A673 (cell line): ENCODE measurements around the gene DCP2. TPM values are rescaled to one million over a fixed set of nuclear protein-coding genes. Genes with fewer than 3 reads are reported as not detected.

Experiments used
- BruUV-seq: library from RNA; stranded (reverse); fragments of 400-500 nt; replicated peaks from 2 replicates; lab custom pipeline; 2021; lab: Mats Ljungman, UMichigan
- CTCF ChIA-PET: fragments of 300-600 bp; sonication (Branson Sonifier 250); formaldehyde crosslinking; loops from one replicate; lab custom pipeline; 2022; ENCODE audit warnings: antibody characterized with exemption; lab: Charles Lee
- POLR2A ChIA-PET: fragments of 300-600 bp; sonication (Branson Sonifier 250); formaldehyde crosslinking; loops from one replicate; lab custom pipeline; 2022; ENCODE audit warnings: antibody characterized with exemption; ENCODE audit not compliant: low non-redundant PET; lab: Charles Lee
- DNase-seq: peaks from one replicate; pipeline ENCODE4 v3.0.0-alpha.2; 2015; ENCODE audit warnings: low spot score
- H3K27ac ChIP-seq: fragments of 200-600 bp; sonication (generic); 2 replicates; pipeline ENCODE4 v1.5.1; 2016; ENCODE audit warnings: mixed run types, low read depth, mild to moderate bottlenecking, mixed read lengths, antibody characterized with exemption, low read length; ENCODE audit not compliant: poor library complexity, severe bottlenecking
- H3K27me3 ChIP-seq: fragments of 200-600 bp; sonication (generic); replicated peaks from 2 replicates; pipeline ENCODE4 v1.6.1; 2017; ENCODE audit warnings: mixed run types, low read depth, mild to moderate bottlenecking, mixed read lengths, antibody characterized with exemption, low read length; ENCODE audit not compliant: insufficient read depth, poor library complexity
- H3K36me3 ChIP-seq: fragments of 200-600 bp; sonication (generic); 2 replicates; pipeline ENCODE4 v1.6.1; 2016; ENCODE audit warnings: mixed run types, mild to moderate bottlenecking, mixed read lengths, antibody characterized with exemption, low read length; ENCODE audit not compliant: insufficient read depth, poor library complexity, severe bottlenecking
- H3K4me1 ChIP-seq: fragments of 200-600 bp; sonication (generic); 2 replicates; pipeline ENCODE4 v1.6.1; 2017; ENCODE audit warnings: mixed run types, mild to moderate bottlenecking, mixed read lengths, antibody characterized with exemption, low read length; ENCODE audit not compliant: insufficient read depth, poor library complexity, severe bottlenecking
- H3K4me3 ChIP-seq: fragments of 200-600 bp; sonication (generic); 2 replicates; pipeline ENCODE4 v1.5.1; 2016; ENCODE audit warnings: low read depth, mixed run types, mild to moderate bottlenecking, mixed read lengths, low read length; ENCODE audit not compliant: poor library complexity, severe bottlenecking
- H3K9me3 ChIP-seq: fragments of 200-600 bp; sonication (generic); 2 replicates; pipeline ENCODE4 v1.6.1; 2016; ENCODE audit warnings: mixed run types, low read depth, mild to moderate bottlenecking, mixed read lengths, antibody characterized with exemption, low read length; ENCODE audit not compliant: poor library complexity, severe bottlenecking
- CTCF ChIP-seq: fragments of 300-800, 200-600 bp; sonication (generic); conservative IDR thresholded peaks from 2 replicates; pipeline ENCODE4 v1.5.1; 2017; ENCODE audit warnings: low read depth, mild to moderate bottlenecking, antibody characterized with exemption, low read length, moderate library complexity, mixed read lengths
- EZH2 ChIP-seq: fragments of 200-600 bp; sonication (generic); IDR thresholded peaks from 2 replicates; pipeline ENCODE4 v1.6.1; 2017; ENCODE audit warnings: borderline replicate concordance, low read depth, mild to moderate bottlenecking, mixed read lengths, antibody characterized with exemption, low read length; ENCODE audit not compliant: poor library complexity, severe bottlenecking
- intact Hi-C: fragments of 100-400 bp; cut with micrococcal nuclease; formaldehyde crosslinking; loops from one replicate; pipeline ENCODE4 v1.10.0; 2022; ENCODE audit not compliant: unreplicated experiment
- total RNA-seq: library from RNA; stranded (reverse); gene quantifications from 2 replicates; pipeline ENCODE4 v1.2.3, GENCODE V29; 2021

DCP2 gene
- total RNA-seq, 1 experiment from 2014 or later = 73.5 TPM

GRCh38 chr5:113063927-113064326 lies 87.3 kb downstream of the DCP2 start:
- Histone ChIP-seq H3K27me3 (peaks cover 5% of the 10 kb centered on the region), H3K9me3 (no peaks in the 10 kb centered on the region), H3K4me3 (no peak overlapping the region), H3K4me1 (no peaks in the 10 kb centered on the region), H3K27ac (no peak overlapping the region), H3K36me3 (no peaks in the 10 kb centered on the region)
- ChIA-PET CTCF (no interaction called here), POLR2A (no interaction called here)
- TF ChIP-seq EZH2 (no peak), CTCF (no peak)
- DNase-seq = no peak
- no TSS peak for BruUV-seq
- intact Hi-C loops = no loop called here

DNA sequence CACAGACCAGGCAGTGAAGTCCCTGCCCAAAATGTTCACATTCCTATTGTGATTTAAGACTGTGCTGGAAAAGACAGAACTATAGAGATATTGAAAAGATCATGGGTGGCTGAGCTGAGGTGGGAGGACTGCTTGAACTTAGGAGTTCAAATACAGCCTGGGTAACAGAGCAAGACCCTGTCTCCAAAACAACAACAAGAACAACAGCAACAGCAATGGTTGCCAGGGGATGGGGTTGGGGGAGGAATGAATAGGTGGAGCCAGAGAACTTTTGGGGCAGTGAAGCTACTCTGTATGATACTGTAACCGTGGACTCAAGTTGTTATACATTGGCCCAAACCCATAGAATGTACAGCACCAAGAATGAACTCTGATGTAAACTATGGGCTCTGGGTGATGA lies 88.2 kb downstream of the DCP2 start:
- H3K27ac ChIP-seq = no peak overlapping the region
- ChIA-PET POLR2A (no interaction called here), CTCF (no interaction called here)
- BruUV-seq = no TSS peak
- intact Hi-C loops = no loop called here
- no peaks in the 10 kb centered on the region for H3K36me3 ChIP-seq
- TF ChIP-seq CTCF = no peak
- no peak overlapping the region for H3K4me3 ChIP-seq
- no peaks in the 10 kb centered on the region for H3K4me1 ChIP-seq
- no peaks in the 10 kb centered on the region for H3K9me3 ChIP-seq
- peaks cover 5% of the 10 kb centered on the region for H3K27me3 ChIP-seq
- no peak for DNase-seq

DNA sequence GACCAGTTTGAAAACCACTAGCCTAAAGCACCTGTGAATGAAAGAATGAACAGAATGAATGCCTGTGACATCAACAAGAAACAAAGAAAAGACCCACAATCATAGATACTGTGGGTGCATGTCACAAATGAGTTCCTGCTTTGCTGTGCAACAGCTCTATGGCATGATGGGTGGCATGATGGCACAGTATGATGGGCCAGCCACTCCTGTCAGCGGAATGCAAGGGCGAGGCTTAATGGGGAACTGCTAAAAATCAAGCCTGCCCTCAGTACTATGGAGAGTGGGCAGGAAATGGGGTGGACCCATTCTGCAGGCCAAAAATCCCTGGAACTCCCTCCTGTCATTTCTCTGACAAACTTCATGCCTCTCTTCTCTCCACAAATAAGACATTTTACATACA lies 89.0 kb downstream of the DCP2 start:
- peaks cover 5% of the 10 kb centered on the region for H3K27me3 ChIP-seq
- BruUV-seq = no TSS peak
- no peak overlapping the region for H3K4me3 ChIP-seq
- no peaks in the 10 kb centered on the region for H3K36me3 ChIP-seq
- CTCF ChIA-PET = no interaction called here
- TF ChIP-seq CTCF (no peak), EZH2 (no peak)
- POLR2A ChIA-PET = no interaction called here
- intact Hi-C loops = no loop called here
- no peaks in the 10 kb centered on the region for H3K9me3 ChIP-seq
- DNase-seq = no peak
- H3K4me1 ChIP-seq = no peaks in the 10 kb centered on the region
- H3K27ac ChIP-seq = no peak overlapping the region
